ENCODE results near the gene CASKIN1.

GRCh38 chr16:2170587-2171435 is 25.6 kb downstream of the CASKIN1 start:
- TF ChIP-seq CTCF (conservative IDR thresholded peaks at IDR 0.05; ENCODE audit: low read length) = no peak
- TF ChIP-seq EZH2phosphoT487 (IDR thresholded peaks at IDR 0.05; ENCODE audit: borderline replicate concordance) = no peak
